ENCODE measurements around the gene PIK3CG.

The PIK3CG gene

GRCh38 chr7:106867641-106868351 lies 2.7 kb downstream of the PIK3CG start:
- no peak overlapping the region for H3K4me3 ChIP-seq (ENCODE audit: low read depth, low read length)
- no peaks in the 10 kb centered on the region for H3K9me3 ChIP-seq (ENCODE audit: control insufficient read depth, insufficient read depth, low read depth, low read length)
- H3K27ac ChIP-seq (ENCODE audit: extremely low read depth, low read depth, low read length) = no peak overlapping the region
- H3K4me1 ChIP-seq (ENCODE audit: control insufficient read depth, insufficient read depth, low read length) = no peaks in the 10 kb centered on the region
- H3K36me3 ChIP-seq (ENCODE audit: control insufficient read depth in 2 of 2, insufficient read depth in 1 of 2, low read length in 2 of 2) = no peaks in the 10 kb centered on the region
- TF ChIP-seq PBX3 (CRISPR knock-in tag; IDR thresholded peaks at IDR 0.05) = no peak
- ChIA-PET POLR2A (no interaction called here), CTCF (interaction anchor here (0.6 kb wide), 1 partner anchor 280 kb away, joined by 3 read pairs; no protein-coding TSS in a partner anchor)

- ChIA-PET POLR2A (no interaction called here), CTCF (interaction anchor here (0.6 kb wide), 1 partner anchor 280 kb away, joined by 3 read pairs; no protein-coding TSS in a partner anchor)
- H3K36me3 ChIP-seq (ENCODE audit: control insufficient read depth in 2 of 2, insufficient read depth in 1 of 2, low read length in 2 of 2) = no peaks in the 10 kb centered on the region
- no peaks in the 10 kb centered on the region for H3K9me3 ChIP-seq (ENCODE audit: control insufficient read depth, insufficient read depth, low read depth, low read length)
- no peak for TF ChIP-seq ZNF112 (tag by site-specific recombination; IDR thresholded peaks at IDR 0.05)
- H3K27ac ChIP-seq (ENCODE audit: extremely low read depth, low read depth, low read length) = no peak overlapping the region
- H3K4me3 ChIP-seq (ENCODE audit: low read depth, low read length) = no peak overlapping the region
- H3K4me1 ChIP-seq (ENCODE audit: control insufficient read depth, insufficient read depth, low read length) = no peaks in the 10 kb centered on the region
Observed at GRCh38 chr7:106868364-106868763, 3.3 kb downstream of the PIK3CG start.

- no peak overlapping the region for H3K27ac ChIP-seq (ENCODE audit: extremely low read depth, low read depth, low read length)
- no peaks in the 10 kb centered on the region for H3K36me3 ChIP-seq (ENCODE audit: control insufficient read depth in 2 of 2, insufficient read depth in 1 of 2, low read length in 2 of 2)
- H3K4me1 ChIP-seq (ENCODE audit: control insufficient read depth, insufficient read depth, low read length) = no peaks in the 10 kb centered on the region
- no peak overlapping the region for H3K4me3 ChIP-seq (ENCODE audit: low read depth, low read length)
- TF ChIP-seq ZNF175 (tag by site-specific recombination; IDR thresholded peaks at IDR 0.05) (no peak), SP2 (tag by site-specific recombination; IDR thresholded peaks at IDR 0.05) (no peak), ZNF596 (tag by site-specific recombination; IDR thresholded peaks at IDR 0.05) (no peak), ZSCAN16 (tag by site-specific recombination; IDR thresholded peaks at IDR 0.05) (no peak), ZNF747 (tag by site-specific recombination; IDR thresholded peaks at IDR 0.05) (no peak), ZNF16 (tag by site-specific recombination; IDR thresholded peaks at IDR 0.05; ENCODE audit: low read depth) (no peak), ZNF140 (tag by site-specific recombination; IDR thresholded peaks at IDR 0.05) (no peak), HOXA7 (CRISPR knock-in tag; IDR thresholded peaks at IDR 0.05; ENCODE audit: borderline replicate concordance) (no peak), ZNF416 (tag by site-specific recombination; IDR thresholded peaks at IDR 0.05) (no peak), ZSCAN5A (tag by site-specific recombination; IDR thresholded peaks at IDR 0.05) (no peak), ZNF324 (tag by site-specific recombination; IDR thresholded peaks at IDR 0.05) (no peak), KLF8 (tag by site-specific recombination; IDR thresholded peaks at IDR 0.05) (no peak), ZNF423 (tag by site-specific recombination; IDR thresholded peaks at IDR 0.05) (no peak), ZNF211 (tag by site-specific recombination; IDR thresholded peaks at IDR 0.05; ENCODE audit: low read depth) (no peak)
- H3K9me3 ChIP-seq (ENCODE audit: control insufficient read depth, insufficient read depth, low read depth, low read length) = no peaks in the 10 kb centered on the region
- POLR2A ChIA-PET = no interaction called here
- CTCF ChIA-PET = no interaction called here
Observed at GRCh38 chr7:106869954-106870353, 4.9 kb downstream of the PIK3CG start.

GRCh38 chr7:106870528-106870927 lies 5.4 kb downstream of the PIK3CG start:
- ChIA-PET CTCF (no interaction called here), POLR2A (no interaction called here)
- Histone ChIP-seq H3K36me3 (ENCODE audit: control insufficient read depth in 2 of 2, insufficient read depth in 1 of 2, low read length in 2 of 2) (no peaks in the 10 kb centered on the region), H3K9me3 (ENCODE audit: control insufficient read depth, insufficient read depth, low read depth, low read length) (no peaks in the 10 kb centered on the region), H3K27ac (ENCODE audit: extremely low read depth, low read depth, low read length) (no peak overlapping the region), H3K4me3 (ENCODE audit: low read depth, low read length) (no peak overlapping the region), H3K4me1 (ENCODE audit: control insufficient read depth, insufficient read depth, low read length) (no peaks in the 10 kb centered on the region)
- TF ChIP-seq WT1 (tag by site-specific recombination; IDR thresholded peaks at IDR 0.05) = no peak
- no peak for TF ChIP-seq PBX3 (CRISPR knock-in tag; IDR thresholded peaks at IDR 0.05)
- TF ChIP-seq PATZ1 (tag by site-specific recombination; IDR thresholded peaks at IDR 0.05) = no peak
- no peak for TF ChIP-seq EGR2 (tag by site-specific recombination; IDR thresholded peaks at IDR 0.05; ENCODE audit: low read depth)
